ENCODE results near the gene MRPL43. TPM values are rescaled to one million over a fixed set of nuclear protein-coding genes. Genes with fewer than 3 reads are reported as not detected.

The MRPL43 gene
- total and polyA plus RNA-seq, 10 of the 15 experiments (the other 5 are each of a cell fraction or from before 2014, with no cell fraction given), result 16.6 to 108 (median 65.1) TPM

GRCh38 chr10:101000127-101000914 lies 13.0 kb upstream of the MRPL43 start:
- BruUV-seq (replicated peaks), result no TSS peak
- peak overlapping the region; percentile 73 for H3K9ac ChIP-seq (ENCODE audit: control insufficient read depth, insufficient read depth, low read length)
- H2AFZ ChIP-seq (ENCODE audit: control insufficient read depth, low read depth, low read length), result peak overlapping the region; percentile 64
- H3K27ac ChIP-seq (ENCODE audit: control insufficient read depth, insufficient read depth), result peak overlapping the region; percentile 18; the same call in 1 of the 2 replicates
- DNase-seq (ENCODE audit: low read depth, low spot score) (no peak), FAIRE-seq (no peak), ATAC-seq (no peak)
- no peaks in the 10 kb centered on the region for H3K9me3 ChIP-seq (replicated peaks; ENCODE audit: control insufficient read depth, insufficient read depth, low read length)
- SMC1A ChIA-PET (ENCODE audit: uncharacterized antibody, unreplicated experiment), result no interaction called here
- H3K27me3 ChIP-seq (replicated peaks in 1 of 2; ENCODE audit: control insufficient read depth in 2 of 2, insufficient read depth in 2 of 2, low read length in 1 of 2), result no peaks in the 10 kb centered on the region
- intact Hi-C loops (cut with micrococcal nuclease; ENCODE audit: unreplicated experiment) (no loop called here), in situ Hi-C loops (cut with MboI) (no loop called here)
- peaks cover 17% of the 10 kb centered on the region for H3K4me1 ChIP-seq (ENCODE audit: control insufficient read depth, insufficient read depth, low read length)
- POLR2A ChIA-PET, result no interaction called here
- no peaks in the 10 kb centered on the region for H4K20me1 ChIP-seq (ENCODE audit: control insufficient read depth, insufficient read depth)
- H3K4me3 ChIP-seq, result peak overlapping the region; percentile 42
- H3K36me3 ChIP-seq (ENCODE audit: control insufficient read depth in 2 of 2, insufficient read depth in 2 of 2, low read length in 1 of 2), result peaks cover 0 to 2% of the 10 kb centered on the region in 2 experiments; a peak in 3 of 4 replicates
- CTCF ChIA-PET, result interaction anchor here (1.4 to 5.7 kb wide), 5 partner anchors 11 to 87 kb away, joined by 4 to 91 read pairs (median 12); partner anchors contain the start of genes PDZD7, SFXN3 and SLF2
- RAD21 ChIA-PET (ENCODE audit: unreplicated experiment), result interaction anchor here (4.6 kb wide), 1 partner anchor 15 kb away, joined by 26 read pairs; no protein-coding TSS in a partner anchor
- peak overlapping the region; percentile 64 for H3K4me2 ChIP-seq (ENCODE audit: control insufficient read depth, insufficient read depth)
- H3K79me2 ChIP-seq (ENCODE audit: control insufficient read depth, insufficient read depth, low read length), result peaks cover 10% of the 10 kb centered on the region
- 71% methylated on average over 18 of the region's 19 CpGs for WGBS (ENCODE audit: insufficient coverage, insufficient replicate concordance, low lambda C conversion rate, missing lambda C conversion rate)
- TF ChIP-seq ZNF592 (IDR thresholded peaks at IDR 0.05), result no peak
- no peak for TF ChIP-seq FOXK2 (IDR thresholded peaks at IDR 0.05)
- TF ChIP-seq ZBTB4 (CRISPR knock-in tag; IDR thresholded peaks at IDR 0.05), result no peak
- peak; percentile 17; the same call in 1 of the 2 replicates for TF ChIP-seq MLLT1 (IDR thresholded peaks at IDR 0.05)

All from GM12878 (cell line).